HepG2 (cell line): ENCODE measurements around the gene HPS1. TPM values are rescaled to one million over a fixed set of nuclear protein-coding genes. Genes with fewer than 3 reads are reported as not detected.

ENCODE experiments used
- CBX1 ChIP-seq: IDR thresholded peaks from one replicate; pipeline ENCODE4 v1.6.1; 2016; ENCODE audit warnings: antibody characterized with exemption, low read depth
- HNRNPL ChIP-seq: fragments of 200-400 bp; formaldehyde crosslinking; IDR thresholded peaks from 2 replicates; pipeline ENCODE4 v1.6.1; 2017; ENCODE audit warnings: mild to moderate bottlenecking, low read depth, low read length
- MLXIP ChIP-seq: sonication (generic); formaldehyde crosslinking; IDR thresholded peaks from 2 replicates; pipeline ENCODE4 v1.9.0; 2021; ENCODE audit warnings: missing genetic modification reagents, borderline replicate concordance
- MTA1 ChIP-seq: sonication (generic); formaldehyde crosslinking; IDR thresholded peaks from 2 replicates; pipeline ENCODE4 v1.4.0; 2020; ENCODE audit warnings: missing genetic modification reagents, mild to moderate bottlenecking, borderline replicate concordance
- RBM22 ChIP-seq: fragments of 200-400 bp; formaldehyde crosslinking; optimal IDR thresholded peaks from 2 replicates; pipeline ENCODE3; 2017; ENCODE audit warnings: mild to moderate bottlenecking, low read length, moderate library complexity
- XRCC5 ChIP-seq: fragments of 200-400 bp; formaldehyde crosslinking; optimal IDR thresholded peaks from 2 replicates; pipeline ENCODE3; 2017; ENCODE audit warnings: mild to moderate bottlenecking, low read length
- ZNF260 ChIP-seq: sonication (generic); formaldehyde crosslinking; IDR thresholded peaks from 2 replicates; pipeline ENCODE4 v1.4.0; 2020; ENCODE audit warnings: missing genetic modification reagents, low read depth, mild to moderate bottlenecking, borderline replicate concordance
- polyA plus RNA-seq, 8 experiments: library from polyadenylated mRNA; depleted of rRNA in 3 of 8; stranded (reverse) in 7 of 8; unstranded in 1 of 8; fragments of >200 nt; fragmentation: Illumina TruSeq in 4 of 8; extraction: Trizol in 4 of 8; gene quantifications; 2 replicates each; pipeline versions ENCODE4 v1.2.1 to v1.2.3, GENCODE V29; 2011 to 2016; ENCODE audit warnings: low read depth in 4 of 8, missing spikeins in 1 of 8, mixed read lengths in 1 of 8; ENCODE audit not compliant: insufficient read depth in 1 of 8
- total RNA-seq, 5 experiments: library from RNA; depleted of rRNA; stranded (reverse); fragments of >200 nt; fragmentation: Illumina TruSeq; extraction: Trizol; gene quantifications; 2 replicates each; pipeline ENCODE4 v1.2.3, GENCODE V29; 2016; ENCODE audit warnings: low read depth in 1 of 5
- TF ChIP-seq, protein P1 (sequence below): sonication (generic); formaldehyde crosslinking; IDR thresholded peaks from 2 replicates; pipeline ENCODE4 v1.5.0; 2020; ENCODE audit warnings: mild to moderate bottlenecking, missing genetic modification reagents, moderate library complexity

The HPS1 gene
- total and polyA plus RNA-seq, 2 of the 13 experiments (the other 11 are each of a cell fraction or from before 2014, with no cell fraction given) = 24.6 to 25.8 TPM

GRCh38 chr10:98425511-98426352, 21.0 kb downstream of the HPS1 start (continued):
- TF ChIP-seq, protein P1, sequence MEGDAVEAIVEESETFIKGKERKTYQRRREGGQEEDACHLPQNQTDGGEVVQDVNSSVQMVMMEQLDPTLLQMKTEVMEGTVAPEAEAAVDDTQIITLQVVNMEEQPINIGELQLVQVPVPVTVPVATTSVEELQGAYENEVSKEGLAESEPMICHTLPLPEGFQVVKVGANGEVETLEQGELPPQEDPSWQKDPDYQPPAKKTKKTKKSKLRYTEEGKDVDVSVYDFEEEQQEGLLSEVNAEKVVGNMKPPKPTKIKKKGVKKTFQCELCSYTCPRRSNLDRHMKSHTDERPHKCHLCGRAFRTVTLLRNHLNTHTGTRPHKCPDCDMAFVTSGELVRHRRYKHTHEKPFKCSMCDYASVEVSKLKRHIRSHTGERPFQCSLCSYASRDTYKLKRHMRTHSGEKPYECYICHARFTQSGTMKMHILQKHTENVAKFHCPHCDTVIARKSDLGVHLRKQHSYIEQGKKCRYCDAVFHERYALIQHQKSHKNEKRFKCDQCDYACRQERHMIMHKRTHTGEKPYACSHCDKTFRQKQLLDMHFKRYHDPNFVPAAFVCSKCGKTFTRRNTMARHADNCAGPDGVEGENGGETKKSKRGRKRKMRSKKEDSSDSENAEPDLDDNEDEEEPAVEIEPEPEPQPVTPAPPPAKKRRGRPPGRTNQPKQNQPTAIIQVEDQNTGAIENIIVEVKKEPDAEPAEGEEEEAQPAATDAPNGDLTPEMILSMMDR (CRISPR knock-in tag) = peak; percentile 75
- TF ChIP-seq XRCC5 = peak; percentile 50
- TF ChIP-seq MLXIP = no peak
- TF ChIP-seq CBX1 = peak; percentile 25
- no peak for TF ChIP-seq ZNF260 (CRISPR knock-in tag)
- TF ChIP-seq HNRNPL = peak; percentile 84
- TF ChIP-seq RBM22 = peak; percentile 38
- no peak for TF ChIP-seq MTA1
- TF ChIP-seq, all 625 proteins: peak for 11
